H9 (cell line): ENCODE measurements around the gene SURF1. TPM values are rescaled to one million over a fixed set of nuclear protein-coding genes. Genes with fewer than 3 reads are reported as not detected.

Experiments used
- DNase-seq: peaks from one replicate; pipeline ENCODE4 v3.0.0-alpha.2; 2017
- H2AFZ ChIP-seq: one replicate; pipeline ENCODE4 v1.6.1; 2013; ENCODE audit warnings: mild to moderate bottlenecking, low read length, control low read depth, moderate library complexity
- H2AK5ac ChIP-seq: 2 replicates; pipeline ENCODE4 v1.6.1; 2013; ENCODE audit warnings: low read length, control low read depth, mixed read lengths; ENCODE audit not compliant: insufficient read length
- H2BK120ac ChIP-seq: one replicate; pipeline ENCODE4 v1.6.1; 2013; ENCODE audit warnings: low read depth, mild to moderate bottlenecking, low read length, control low read depth, inconsistent platforms; ENCODE audit not compliant: poor library complexity, severe bottlenecking
- H2BK12ac ChIP-seq: 2 replicates; pipeline ENCODE4 v1.6.1; 2013; ENCODE audit warnings: low read length, control low read depth, mixed read lengths, low read depth; ENCODE audit not compliant: insufficient read length
- H2BK15ac ChIP-seq: 2 replicates; pipeline ENCODE4 v1.6.1; 2013; ENCODE audit warnings: low read depth, low read length, control low read depth
- H2BK20ac ChIP-seq: one replicate; pipeline ENCODE4 v1.6.1; 2013; ENCODE audit warnings: low read depth, mild to moderate bottlenecking, low read length, control low read depth, inconsistent platforms; ENCODE audit not compliant: poor library complexity, severe bottlenecking
- H2BK5ac ChIP-seq: 2 replicates; pipeline ENCODE4 v1.6.1; 2013; ENCODE audit warnings: low read length, control low read depth, mixed read lengths; ENCODE audit not compliant: insufficient read length
- H3K14ac ChIP-seq: 2 replicates; pipeline ENCODE4 v1.6.1; 2013; ENCODE audit warnings: low read length, control low read depth; ENCODE audit not compliant: insufficient read depth
- H3K18ac ChIP-seq: 2 replicates; pipeline ENCODE4 v1.6.1; 2013; ENCODE audit warnings: low read depth, mild to moderate bottlenecking, mixed read lengths, low read length, control low read depth; ENCODE audit not compliant: insufficient read length
- H3K23ac ChIP-seq: 2 replicates; pipeline ENCODE4 v1.6.1; 2013; ENCODE audit warnings: low read length, control low read depth, mixed read lengths, low read depth; ENCODE audit not compliant: insufficient read length
- H3K23me2 ChIP-seq: 2 replicates; pipeline ENCODE4 v1.6.1; 2013; ENCODE audit warnings: low read depth, mild to moderate bottlenecking, mixed read lengths, low read length, control low read depth; ENCODE audit not compliant: insufficient read length, poor library complexity, severe bottlenecking
- H3K27ac ChIP-seq: 2 replicates; pipeline ENCODE4 v1.5.1; 2013; ENCODE audit warnings: low read length, control low read depth, mixed read lengths, low read depth; ENCODE audit not compliant: insufficient read length
- H3K27me3 ChIP-seq: 2 replicates; pipeline ENCODE4 v1.6.1; 2013; ENCODE audit warnings: low read length, control low read depth, inconsistent platforms; ENCODE audit not compliant: insufficient read depth
- H3K4ac ChIP-seq: 2 replicates; pipeline ENCODE4 v1.6.1; 2013; ENCODE audit warnings: low read depth, mild to moderate bottlenecking, control low read depth, inconsistent platforms, low read length, moderate library complexity
- H3K4me1 ChIP-seq: 2 replicates; pipeline ENCODE4 v1.6.1; 2013; ENCODE audit warnings: low read length, control low read depth, inconsistent platforms; ENCODE audit not compliant: insufficient read depth
- H3K4me2 ChIP-seq: 2 replicates; pipeline ENCODE4 v1.6.1; 2013; ENCODE audit warnings: low read length, control low read depth, mixed read lengths; ENCODE audit not compliant: insufficient read length, insufficient read depth
- H3K56ac ChIP-seq: 2 replicates; pipeline ENCODE4 v1.6.1; 2013; ENCODE audit warnings: low read depth, mild to moderate bottlenecking, mixed read lengths, low read length, control low read depth; ENCODE audit not compliant: insufficient read length
- H3K79me1 ChIP-seq: 2 replicates; pipeline ENCODE4 v1.6.1; 2013; ENCODE audit warnings: low read depth, mild to moderate bottlenecking, moderate library complexity, low read length, control low read depth, inconsistent platforms; ENCODE audit not compliant: insufficient read depth, poor library complexity, severe bottlenecking
- H3K79me2 ChIP-seq: 2 replicates; pipeline ENCODE4 v1.6.1; 2013; ENCODE audit warnings: low read length, control low read depth, inconsistent platforms; ENCODE audit not compliant: insufficient read depth
- H3K9ac ChIP-seq: 2 replicates; pipeline ENCODE4 v1.6.1; 2013; ENCODE audit warnings: low read length, control low read depth, mixed read lengths; ENCODE audit not compliant: insufficient read length; ENCODE audit errors: extremely low read depth
- H3K9me3 ChIP-seq: one replicate; pipeline ENCODE4 v1.6.1; 2013; ENCODE audit warnings: low read depth, low read length, inconsistent platforms; ENCODE audit not compliant: control insufficient read depth
- H3T11ph ChIP-seq: one replicate; pipeline ENCODE4 v1.6.1; 2013; ENCODE audit warnings: mild to moderate bottlenecking, low read length, control low read depth, inconsistent platforms
- H4K20me1 ChIP-seq: one replicate; pipeline ENCODE4 v1.6.1; 2013; ENCODE audit not compliant: control insufficient read depth, insufficient read length, insufficient read depth
- H4K5ac ChIP-seq: 2 replicates; pipeline ENCODE4 v1.6.1; 2013; ENCODE audit warnings: low read depth, mild to moderate bottlenecking, mixed read lengths, low read length, control low read depth; ENCODE audit not compliant: insufficient read length
- H4K8ac ChIP-seq: replicated peaks from 2 replicates; pipeline ENCODE4 v1.6.1; 2013; ENCODE audit warnings: low read length, control low read depth, mixed read lengths, low read depth; ENCODE audit not compliant: insufficient read length
- H4K91ac ChIP-seq: 2 replicates; pipeline ENCODE4 v1.6.1; 2013; ENCODE audit warnings: low read depth, mild to moderate bottlenecking, moderate library complexity, mixed read lengths, low read length, control low read depth; ENCODE audit not compliant: insufficient read length
- H3K27ac Mint-ChIP-seq, 3 experiments: 2 replicates in 2 of 3; 3 replicates in 1 of 3; pipeline ENCODE4 v1.8.0; 2020 to 2021; ENCODE audit warnings: mixed read lengths in 3 of 3, mild to moderate bottlenecking in 1 of 3, moderate library complexity in 1 of 3
- H3K27me3 Mint-ChIP-seq: 2 replicates; pipeline ENCODE4 v1.8.0; 2021; ENCODE audit warnings: low read depth, mild to moderate bottlenecking, moderate library complexity, mixed read lengths
- H3K36me3 Mint-ChIP-seq, 3 experiments: 2 replicates in 2 of 3; 3 replicates in 1 of 3; pipeline ENCODE4 v1.8.0; 2020 to 2021; ENCODE audit warnings: low read depth in 3 of 3, mixed read lengths in 3 of 3; ENCODE audit not compliant: insufficient read depth in 1 of 3
- H3K4me1 Mint-ChIP-seq, 2 experiments: 2 replicates each; pipeline ENCODE4 v1.8.0; 2020; ENCODE audit warnings: mixed read lengths in 2 of 2
- H3K4me3 Mint-ChIP-seq, 2 experiments: 2 replicates in 1 of 2; 3 replicates in 1 of 2; pipeline ENCODE4 v1.8.0; 2020 to 2021; ENCODE audit warnings: mild to moderate bottlenecking in 2 of 2, mixed read lengths in 2 of 2, moderate library complexity in 1 of 2
- H3K9me3 Mint-ChIP-seq, 2 experiments: 2 replicates in 1 of 2; 3 replicates in 1 of 2; pipeline ENCODE4 v1.8.0; 2020; ENCODE audit warnings: mild to moderate bottlenecking in 2 of 2, mixed read lengths in 2 of 2, moderate library complexity in 1 of 2
- WGBS: extraction: QIAGEN DNeasy Blood & Tissue Kit; methylation state at CpG from one replicate; pipeline ENCODE4 v1.1.7; 2013; ENCODE audit warnings: missing lambda C conversion rate, low lambda C conversion rate, mixed read lengths; ENCODE audit not compliant: insufficient read length; ENCODE audit errors: extremely low coverage; 5-methylcytosine and 5-hydroxymethylcytosine counted together
- total RNA-seq: library from RNA; stranded (reverse); gene quantifications from 2 replicates; pipeline ENCODE4 v1.2.1, GENCODE V29; 2021
- TF ChIP-seq, protein P1 (sequence below): fragments of 200-600 bp; sonication (generic); conservative IDR thresholded peaks from 3 replicates; pipeline ENCODE4 v1.8.0; 2021; ENCODE audit warnings: antibody characterized with exemption, mild to moderate bottlenecking

SURF1 gene
- total RNA-seq, 1 experiment from 2014 or later = 43.3 TPM

DNA sequence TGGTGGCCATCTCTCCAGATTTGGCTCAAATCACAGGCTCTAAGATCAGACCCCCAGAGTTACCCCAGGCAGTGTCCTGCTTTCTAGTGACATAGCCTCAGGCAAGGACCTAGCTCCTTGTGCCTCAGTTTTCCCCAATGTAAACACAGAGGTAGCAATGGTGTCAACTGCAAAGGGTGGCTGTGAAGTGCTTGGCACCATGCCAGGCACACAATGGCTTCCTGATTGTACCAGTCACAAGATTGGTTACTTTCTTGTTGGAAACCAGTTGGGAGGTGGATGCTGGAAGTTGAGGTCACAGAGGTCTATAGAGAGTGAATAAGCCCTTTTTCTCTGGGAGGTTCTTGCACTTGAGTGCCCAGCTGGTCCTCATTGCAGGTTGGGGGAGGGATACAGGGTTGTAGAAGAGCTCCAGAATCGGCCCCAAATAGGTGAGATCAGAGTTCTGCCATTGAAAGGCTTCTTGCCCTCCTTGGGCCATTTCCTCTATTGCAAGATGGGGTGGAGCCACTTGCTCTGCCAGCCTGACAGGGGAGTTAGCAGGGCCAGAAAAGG is 22.2 kb upstream of the SURF1 start:
- H3K4me3 Mint-ChIP-seq = no peak overlapping the region; a peak in 1 of 5 replicates

More for the DNA sequence above, 22.2 kb upstream of the SURF1 start:
- Histone ChIP-seq H3K9ac (no peak overlapping the region), H2BK15ac (no peak overlapping the region), H3K9me3 (no peaks in the 10 kb centered on the region), H2BK12ac (no peak overlapping the region), H4K8ac (no peak overlapping the region), H3K18ac (no peak overlapping the region), H3K27me3 (no peaks in the 10 kb centered on the region), H3K79me1 (no peaks in the 10 kb centered on the region), H2AK5ac (no peak overlapping the region), H3K14ac (no peak overlapping the region), H3K79me2 (peaks cover 11% of the 10 kb centered on the region; the same call in 1 of the 2 replicates), H3K23ac (no peak overlapping the region), H3T11ph (no peak overlapping the region), H3K56ac (no peak overlapping the region), H2AFZ (no peak overlapping the region), H2BK5ac (no peak overlapping the region), H2BK120ac (no peak overlapping the region), H4K91ac (no peak overlapping the region), H3K4me1 (no peaks in the 10 kb centered on the region), H4K20me1 (peaks cover 3% of the 10 kb centered on the region), H4K5ac (no peak overlapping the region), H3K4ac (no peak overlapping the region), H3K27ac (no peak overlapping the region), H3K23me2 (peaks cover 6% of the 10 kb centered on the region), H3K4me2 (no peak overlapping the region), H2BK20ac (no peak overlapping the region)
- H3K4me1 Mint-ChIP-seq = peaks cover 6 to 8% of the 10 kb centered on the region in 2 experiments
- peaks cover 30% of the 10 kb centered on the region for H3K27me3 Mint-ChIP-seq
- TF ChIP-seq, protein P1, sequence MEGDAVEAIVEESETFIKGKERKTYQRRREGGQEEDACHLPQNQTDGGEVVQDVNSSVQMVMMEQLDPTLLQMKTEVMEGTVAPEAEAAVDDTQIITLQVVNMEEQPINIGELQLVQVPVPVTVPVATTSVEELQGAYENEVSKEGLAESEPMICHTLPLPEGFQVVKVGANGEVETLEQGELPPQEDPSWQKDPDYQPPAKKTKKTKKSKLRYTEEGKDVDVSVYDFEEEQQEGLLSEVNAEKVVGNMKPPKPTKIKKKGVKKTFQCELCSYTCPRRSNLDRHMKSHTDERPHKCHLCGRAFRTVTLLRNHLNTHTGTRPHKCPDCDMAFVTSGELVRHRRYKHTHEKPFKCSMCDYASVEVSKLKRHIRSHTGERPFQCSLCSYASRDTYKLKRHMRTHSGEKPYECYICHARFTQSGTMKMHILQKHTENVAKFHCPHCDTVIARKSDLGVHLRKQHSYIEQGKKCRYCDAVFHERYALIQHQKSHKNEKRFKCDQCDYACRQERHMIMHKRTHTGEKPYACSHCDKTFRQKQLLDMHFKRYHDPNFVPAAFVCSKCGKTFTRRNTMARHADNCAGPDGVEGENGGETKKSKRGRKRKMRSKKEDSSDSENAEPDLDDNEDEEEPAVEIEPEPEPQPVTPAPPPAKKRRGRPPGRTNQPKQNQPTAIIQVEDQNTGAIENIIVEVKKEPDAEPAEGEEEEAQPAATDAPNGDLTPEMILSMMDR = no peak
- no CpG with 5 or more reads among the region's 1 CpG for WGBS
- no peak overlapping the region for H3K27ac Mint-ChIP-seq
- H3K9me3 Mint-ChIP-seq = peaks cover 3 to 4% of the 10 kb centered on the region in 2 experiments; a peak in 3 of 5 replicates
- H3K36me3 Mint-ChIP-seq = peaks cover 6% of the 10 kb centered on the region in 3 experiments; a peak in 6 of 7 replicates
- DNase-seq = no peak
